HG02943 (cell line): Measurements from ENCODE around the gene ITPR2.
"Not testable (repeated sequence)": the region's sequence is repeated elsewhere in the genome, so short reads cannot be mapped to it uniquely, and the experiment has no call there.

Source experiments
- ATAC-seq: cut with Tn5 transposase; IDR thresholded peaks from one replicate; pipeline ENCODE4 v1.9.1; 2021; ENCODE audit warnings: mild to moderate bottlenecking, low read depth, moderate library complexity; ENCODE audit not compliant: unreplicated experiment

Gene ITPR2

GRCh38 chr12:26339976-26340375, 493.0 kb downstream of the ITPR2 start:
- no peak for ATAC-seq

- no peak for ATAC-seq
Observed at GRCh38 chr12:26338586-26339572, 494.1 kb downstream of the ITPR2 start.

GRCh38 chr12:26335651-26336050, 497.3 kb downstream of the ITPR2 start:
- ATAC-seq, result no peak

- no peak for ATAC-seq
Observed at GRCh38 chr12:26334621-26335124, 498.3 kb downstream of the ITPR2 start.

GRCh38 chr12:26331960-26332359, 501.0 kb downstream of the ITPR2 start:
- ATAC-seq, result no peak

GRCh38 chr12:26331136-26331535, 501.9 kb downstream of the ITPR2 start:
- ATAC-seq, result no peak

- no peak for ATAC-seq
Observed at GRCh38 chr12:26327975-26328644, 504.9 kb downstream of the ITPR2 start.

- ATAC-seq, result no peak
Observed at GRCh38 chr12:26323673-26324072, 509.3 kb downstream of the ITPR2 start.

- ATAC-seq, result no peak
Observed at GRCh38 chr12:26319511-26319910, 513.5 kb downstream of the ITPR2 start.

GRCh38 chr12:26318661-26319068, 514.3 kb downstream of the ITPR2 start:
- peak; percentile 96 for ATAC-seq

GRCh38 chr12:26317942-26318575, 514.9 kb downstream of the ITPR2 start:
- peak; percentile 40 for ATAC-seq

GRCh38 chr12:26314103-26314502, 518.9 kb downstream of the ITPR2 start:
- not testable (repeated sequence) for ATAC-seq

- not testable (repeated sequence) for ATAC-seq
Observed at GRCh38 chr12:26310489-26310888, 522.5 kb downstream of the ITPR2 start.

GRCh38 chr12:26309634-26310033, 523.4 kb downstream of the ITPR2 start:
- no peak for ATAC-seq

GRCh38 chr12:26304273-26304672, 528.7 kb downstream of the ITPR2 start:
- ATAC-seq, result no peak

- ATAC-seq, result no peak
Observed at GRCh38 chr12:26303418-26303817, 529.6 kb downstream of the ITPR2 start.

GRCh38 chr12:26302776-26303175, 530.2 kb downstream of the ITPR2 start:
- ATAC-seq, result no peak

GRCh38 chr12:26299751-26300150, 533.2 kb downstream of the ITPR2 start:
- no peak for ATAC-seq

- peak; percentile 99 for ATAC-seq
Observed at GRCh38 chr12:26298785-26299621, 534.0 kb downstream of the ITPR2 start.
